ENCODE measurements around the gene MTERF1.
A peak's percentile ranks its signal among the peaks of the same experiment; 100 is the strongest.
"Not testable (repeated sequence)": the region's sequence is repeated elsewhere in the genome, so short reads cannot be mapped to it uniquely, and the experiment has no call there.

MTERF1 gene, protein sequence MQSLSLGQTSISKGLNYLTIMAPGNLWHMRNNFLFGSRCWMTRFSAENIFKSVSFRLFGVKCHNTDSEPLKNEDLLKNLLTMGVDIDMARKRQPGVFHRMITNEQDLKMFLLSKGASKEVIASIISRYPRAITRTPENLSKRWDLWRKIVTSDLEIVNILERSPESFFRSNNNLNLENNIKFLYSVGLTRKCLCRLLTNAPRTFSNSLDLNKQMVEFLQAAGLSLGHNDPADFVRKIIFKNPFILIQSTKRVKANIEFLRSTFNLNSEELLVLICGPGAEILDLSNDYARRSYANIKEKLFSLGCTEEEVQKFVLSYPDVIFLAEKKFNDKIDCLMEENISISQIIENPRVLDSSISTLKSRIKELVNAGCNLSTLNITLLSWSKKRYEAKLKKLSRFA

GRCh38 chr7:91880413-91881241 is at the start of gene MTERF1:
TSS of gene MTERF1 (minus strand) at chr7:91880702. CDS start at chr7:91880083, 619 bp downstream.
- no peaks in the 10 kb centered on the region for H3K27me3 Mint-ChIP-seq
- peaks cover 43% of the 10 kb centered on the region for H3K4me1 Mint-ChIP-seq
- peaks cover 18% of the 10 kb centered on the region for H3K36me3 Mint-ChIP-seq
- no peaks in the 10 kb centered on the region for H3K9me3 Mint-ChIP-seq
- H3K27ac Mint-ChIP-seq, result peak within 1 kb of the TSS; percentile 92
- H3K4me3 Mint-ChIP-seq, result peak within 1 kb of the TSS; percentile 95

DNA sequence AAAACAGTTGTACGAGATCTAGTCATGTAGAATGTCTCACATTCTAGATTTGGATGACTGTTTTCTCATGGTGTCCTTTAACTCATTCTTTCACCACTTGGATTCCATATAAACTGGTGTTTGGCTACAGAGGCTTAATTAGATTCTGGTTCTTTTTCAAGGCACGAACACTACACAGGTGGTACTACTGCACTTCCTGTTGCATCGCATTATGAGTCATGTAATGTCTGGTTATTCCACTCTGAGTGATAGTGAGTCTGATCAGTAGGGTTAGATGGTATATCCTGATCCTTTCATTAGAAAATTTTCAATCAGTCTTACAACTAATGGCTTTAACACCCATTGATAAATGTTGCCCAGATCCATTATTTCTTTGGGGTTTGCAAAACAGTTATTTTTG is 49.0 kb upstream of the MTERF1 start:
- Mint-ChIP-seq H3K4me1 (peaks cover 11% of the 10 kb centered on the region), H3K9me3 (no peaks in the 10 kb centered on the region), H3K27ac (no peak overlapping the region), H3K27me3 (peaks cover 6% of the 10 kb centered on the region), H3K36me3 (no peaks in the 10 kb centered on the region), H3K4me3 (no peak overlapping the region)

GRCh38 chr7:91927912-91928311 is 47.4 kb upstream of the MTERF1 start:
- Mint-ChIP-seq H3K27ac (no peak overlapping the region), H3K4me3 (no peak overlapping the region), H3K9me3 (no peaks in the 10 kb centered on the region), H3K4me1 (peaks cover 11% of the 10 kb centered on the region), H3K36me3 (no peaks in the 10 kb centered on the region), H3K27me3 (peaks cover 5% of the 10 kb centered on the region)

GRCh38 chr7:91922857-91923256 is 42.4 kb upstream of the MTERF1 start:
- Mint-ChIP-seq H3K4me3 (no peak overlapping the region), H3K9me3 (no peaks in the 10 kb centered on the region), H3K36me3 (no peaks in the 10 kb centered on the region), H3K27me3 (peaks cover 6% of the 10 kb centered on the region), H3K27ac (no peak overlapping the region), H3K4me1 (peaks cover under 1% of the 10 kb centered on the region)

- Mint-ChIP-seq H3K9me3 (no peaks in the 10 kb centered on the region), H3K27ac (no peak overlapping the region), H3K27me3 (peaks cover 2% of the 10 kb centered on the region), H3K4me1 (no peaks in the 10 kb centered on the region), H3K36me3 (no peaks in the 10 kb centered on the region), H3K4me3 (no peak overlapping the region)
These were observed 37.9 kb upstream of the MTERF1 start for GRCh38 chr7:91918356-91918755.

GRCh38 chr7:91916051-91916440 is 35.5 kb upstream of the MTERF1 start:
- Mint-ChIP-seq H3K36me3 (no peaks in the 10 kb centered on the region), H3K27me3 (peaks cover 2% of the 10 kb centered on the region), H3K4me1 (no peaks in the 10 kb centered on the region), H3K9me3 (no peaks in the 10 kb centered on the region), H3K27ac (no peak overlapping the region), H3K4me3 (no peak overlapping the region)

DNA sequence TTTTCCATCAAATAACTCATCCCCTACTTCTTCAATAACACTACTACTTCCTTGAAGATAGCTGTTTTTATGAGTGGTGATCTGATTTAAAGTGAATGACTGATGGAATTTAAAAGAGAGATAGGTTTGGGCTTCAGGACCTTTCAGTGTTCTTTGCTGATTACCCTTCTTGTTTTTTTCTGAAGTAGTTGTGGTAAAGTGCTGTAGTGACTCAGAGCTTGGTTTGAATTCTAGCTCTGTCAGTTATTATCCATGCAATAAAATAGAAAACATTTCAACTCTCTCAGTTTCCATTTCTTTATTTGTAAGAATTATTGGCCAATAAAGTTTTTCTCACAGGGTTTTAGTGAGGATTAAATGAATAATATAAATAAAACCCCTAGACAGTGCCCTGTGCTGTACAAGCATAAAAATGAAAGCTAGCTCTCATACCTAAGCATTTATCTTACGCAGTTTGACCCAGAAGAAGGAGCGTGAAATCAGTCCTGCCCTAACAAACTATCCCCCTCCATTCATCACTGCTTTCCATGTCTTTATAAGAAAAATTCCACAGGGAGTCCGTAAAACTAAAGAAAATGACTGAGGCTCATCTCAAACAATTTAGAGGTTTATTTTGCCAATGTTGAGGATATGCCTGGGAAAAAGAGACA is 35.0 kb upstream of the MTERF1 start:
- H3K36me3 Mint-ChIP-seq, result no peaks in the 10 kb centered on the region
- H3K9me3 Mint-ChIP-seq, result no peaks in the 10 kb centered on the region
- H3K27ac Mint-ChIP-seq, result no peak overlapping the region

GRCh38 chr7:91913612-91914011 is 33.1 kb upstream of the MTERF1 start:
- H3K4me1 Mint-ChIP-seq, result no peaks in the 10 kb centered on the region
- H3K4me3 Mint-ChIP-seq, result no peak overlapping the region
- peaks cover 7% of the 10 kb centered on the region for H3K27me3 Mint-ChIP-seq
- no peaks in the 10 kb centered on the region for H3K36me3 Mint-ChIP-seq
- no peaks in the 10 kb centered on the region for H3K9me3 Mint-ChIP-seq
- no peak overlapping the region for H3K27ac Mint-ChIP-seq

More for the DNA sequence above, 35.0 kb upstream of the MTERF1 start:
- peaks cover 2% of the 10 kb centered on the region for H3K27me3 Mint-ChIP-seq
- H3K4me3 Mint-ChIP-seq, result no peak overlapping the region
- no peaks in the 10 kb centered on the region for H3K4me1 Mint-ChIP-seq

- Mint-ChIP-seq H3K27ac (no peak overlapping the region), H3K9me3 (no peaks in the 10 kb centered on the region), H3K27me3 (peaks cover 6% of the 10 kb centered on the region), H3K4me3 (no peak overlapping the region), H3K4me1 (no peaks in the 10 kb centered on the region), H3K36me3 (peaks cover under 1% of the 10 kb centered on the region)
These were observed 32.0 kb upstream of the MTERF1 start for GRCh38 chr7:91912494-91912893.

DNA sequence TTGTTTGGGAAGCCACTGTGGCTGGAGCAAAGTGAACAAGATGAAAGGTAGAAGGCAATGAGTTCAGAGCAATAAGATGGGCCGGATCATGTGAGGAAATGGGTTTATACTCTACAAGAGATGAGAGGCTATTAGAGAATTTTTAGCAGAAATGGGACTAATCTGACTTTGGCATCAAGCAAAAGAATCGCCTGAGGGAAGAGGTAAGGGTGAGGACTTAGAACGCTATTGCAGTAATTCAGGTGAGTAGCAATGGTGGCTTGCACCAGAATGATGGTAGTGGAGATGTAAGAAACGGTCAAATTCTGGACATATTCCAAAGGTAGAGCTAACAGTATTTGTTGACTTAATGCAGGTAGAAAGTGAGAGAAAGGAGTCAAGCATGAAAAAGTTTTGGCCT is 30.6 kb upstream of the MTERF1 start:
- Mint-ChIP-seq H3K36me3 (peaks cover 4% of the 10 kb centered on the region), H3K27me3 (peaks cover 8% of the 10 kb centered on the region), H3K9me3 (no peaks in the 10 kb centered on the region), H3K4me3 (no peak overlapping the region), H3K27ac (no peak overlapping the region), H3K4me1 (no peaks in the 10 kb centered on the region)

- Mint-ChIP-seq H3K9me3 (no peaks in the 10 kb centered on the region), H3K27ac (no peak overlapping the region), H3K4me1 (no peaks in the 10 kb centered on the region), H3K4me3 (no peak overlapping the region), H3K36me3 (peaks cover 4% of the 10 kb centered on the region), H3K27me3 (peaks cover 8% of the 10 kb centered on the region)
These were observed 29.7 kb upstream of the MTERF1 start for GRCh38 chr7:91910171-91910570.

GRCh38 chr7:91899563-91899962 is 19.1 kb upstream of the MTERF1 start:
- Mint-ChIP-seq H3K36me3 (no peaks in the 10 kb centered on the region), H3K27me3 (peaks cover 8% of the 10 kb centered on the region), H3K9me3 (no peaks in the 10 kb centered on the region), H3K4me3 (no peak overlapping the region), H3K4me1 (no peaks in the 10 kb centered on the region), H3K27ac (no peak overlapping the region)

DNA sequence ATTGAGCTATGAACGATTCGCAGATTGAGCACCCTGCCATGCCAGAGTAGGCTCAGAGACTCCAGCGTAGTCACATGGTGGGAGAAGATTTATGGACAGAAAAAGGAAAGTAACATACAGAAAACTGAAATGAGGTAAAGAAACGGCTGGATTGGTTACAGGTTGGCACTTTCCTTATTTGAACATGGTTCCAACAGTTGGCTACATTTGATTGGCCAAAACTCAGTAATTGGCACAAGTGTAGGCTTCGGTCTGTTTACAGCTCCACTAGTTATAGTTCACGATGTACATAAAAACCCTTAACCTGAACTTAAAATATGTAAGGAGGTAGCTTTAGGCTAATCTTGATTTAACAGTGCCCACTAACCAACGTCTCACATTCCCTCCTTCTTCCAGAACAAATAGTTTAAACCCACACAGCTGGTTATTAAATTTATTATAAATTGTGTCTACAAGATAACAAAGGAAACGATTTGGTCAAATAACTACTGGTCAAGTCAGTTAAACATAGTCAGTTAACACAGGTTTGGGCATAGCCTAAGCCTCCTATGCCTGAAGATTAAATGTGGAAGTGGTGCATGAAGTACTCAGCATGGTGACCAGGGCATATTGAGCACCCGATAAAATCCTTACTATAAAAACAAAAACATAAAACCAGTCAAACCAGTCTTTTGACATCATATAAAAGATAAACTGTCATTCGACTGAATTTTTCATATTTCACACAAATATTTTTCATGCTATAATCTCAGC is 17.9 kb upstream of the MTERF1 start:
- Mint-ChIP-seq H3K4me1 (no peaks in the 10 kb centered on the region), H3K36me3 (no peaks in the 10 kb centered on the region)

DNA sequence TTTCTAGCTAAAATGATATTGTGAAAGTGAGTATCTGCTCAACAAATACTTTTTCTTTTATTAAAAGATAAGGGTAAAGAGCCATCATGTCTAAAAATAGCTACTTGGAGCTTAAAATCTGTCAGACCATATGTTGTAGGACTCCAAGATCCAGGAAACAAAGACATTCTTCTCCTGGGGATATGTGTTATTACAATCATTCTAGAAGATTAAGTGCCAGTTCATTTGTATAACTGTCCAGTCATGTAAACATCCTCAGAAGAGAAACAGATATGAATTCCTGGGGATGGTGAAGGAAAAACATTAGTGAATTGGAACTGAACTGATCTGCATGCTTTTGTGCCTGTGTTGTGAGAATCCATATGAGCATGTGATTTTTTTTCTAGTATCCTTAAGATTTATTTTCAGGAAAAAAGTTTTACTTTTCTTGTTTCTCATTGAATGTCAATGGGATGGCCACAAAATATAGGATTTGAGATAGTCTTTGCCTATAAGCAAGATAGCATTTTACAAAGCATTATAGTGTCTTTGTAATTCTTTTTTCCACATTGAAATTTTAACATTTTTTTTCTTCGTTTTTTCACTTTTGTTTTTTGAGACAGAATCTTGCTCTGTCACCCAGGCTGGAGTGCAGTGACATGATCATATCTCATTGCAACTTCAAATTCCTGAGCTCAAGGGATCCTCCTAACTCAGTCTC is 14.4 kb upstream of the MTERF1 start:
- peaks cover 7% of the 10 kb centered on the region for H3K27me3 Mint-ChIP-seq
- no peaks in the 10 kb centered on the region for H3K9me3 Mint-ChIP-seq
- no peak overlapping the region for H3K4me3 Mint-ChIP-seq
- H3K36me3 Mint-ChIP-seq, result no peaks in the 10 kb centered on the region
- no peak overlapping the region for H3K27ac Mint-ChIP-seq
- H3K4me1 Mint-ChIP-seq, result no peaks in the 10 kb centered on the region

More for the DNA sequence above, 17.9 kb upstream of the MTERF1 start:
- Mint-ChIP-seq H3K27me3 (peaks cover 9% of the 10 kb centered on the region), H3K27ac (no peak overlapping the region), H3K9me3 (no peaks in the 10 kb centered on the region), H3K4me3 (no peak overlapping the region)

DNA sequence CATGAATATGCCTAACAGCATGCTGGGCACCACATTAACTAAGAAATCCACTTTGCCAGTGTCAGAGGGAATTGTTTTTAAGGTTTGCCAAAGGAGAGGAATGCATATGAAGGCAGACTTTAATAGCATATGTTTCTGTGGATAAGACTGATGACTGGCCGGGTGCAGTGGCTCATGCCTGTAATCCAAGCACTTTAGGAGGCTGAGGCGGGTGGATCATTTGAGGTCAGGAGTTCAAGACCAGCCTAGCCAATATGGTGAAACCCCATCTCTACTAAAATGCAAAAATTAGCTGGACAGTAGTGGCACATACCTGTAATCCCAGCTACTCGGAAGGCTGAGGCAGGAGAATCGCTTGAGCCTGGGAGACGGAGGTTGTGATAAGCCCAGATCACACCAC is 13.2 kb upstream of the MTERF1 start:
- H3K9me3 Mint-ChIP-seq, H3K4me3 Mint-ChIP-seq, H3K27me3 Mint-ChIP-seq, H3K36me3 Mint-ChIP-seq, H3K27ac Mint-ChIP-seq, H3K4me1 Mint-ChIP-seq: not testable (repeated sequence)
